ENCODE measurements around the gene NR0B2. TPM values are rescaled to one million over a fixed set of nuclear protein-coding genes. Genes with fewer than 3 reads are reported as not detected.

Gene NR0B2
- total and polyA plus RNA-seq, 10 of the 15 experiments (the other 5 are each of a cell fraction or from before 2014, with no cell fraction given): not detected

DNA sequence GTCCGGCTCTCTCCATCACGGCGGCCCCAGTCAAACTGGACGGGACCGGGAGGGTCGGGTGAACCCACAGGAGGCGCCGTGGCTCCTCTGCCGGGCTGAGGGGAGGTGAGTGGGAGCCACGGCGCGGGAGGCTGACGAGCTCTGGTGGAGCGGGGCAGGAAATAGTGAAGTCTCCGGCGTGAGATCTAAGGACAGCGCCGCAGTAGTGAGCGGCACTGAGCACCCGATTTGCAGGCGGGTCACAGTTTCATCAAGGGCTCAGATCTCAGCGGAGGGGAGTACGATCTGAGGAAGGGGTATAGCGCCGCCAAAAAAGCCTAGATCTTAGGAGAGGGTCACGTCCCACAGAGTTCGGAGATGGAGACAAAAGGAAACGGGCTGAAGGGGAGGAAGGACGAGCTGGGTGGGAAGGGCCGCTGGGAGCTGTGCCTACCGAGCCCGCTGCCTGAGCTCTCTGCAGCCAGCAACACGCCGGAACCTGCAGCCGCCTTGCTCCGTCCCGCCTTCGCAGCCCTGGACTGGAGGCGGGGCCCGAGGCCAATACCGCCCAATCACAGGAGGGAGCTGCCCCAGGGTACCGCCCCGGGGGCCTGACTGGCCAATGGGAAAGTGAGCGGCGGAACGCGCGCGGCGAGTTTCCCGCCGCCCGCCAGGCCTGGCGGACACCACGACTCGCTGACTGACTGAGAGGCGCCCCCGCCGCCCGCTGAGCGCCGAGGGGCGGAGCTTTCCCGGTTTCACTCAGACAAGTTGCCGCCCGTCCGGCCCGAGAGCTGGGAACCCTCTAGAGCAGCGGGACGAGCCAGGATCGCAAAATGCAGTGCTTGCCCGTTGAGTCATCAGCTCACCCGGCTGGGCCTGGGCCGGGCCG, 48.9 kb downstream of the NR0B2 start (continued):
- TF ChIP-seq HDGF (IDR thresholded peaks at IDR 0.05) (0 out of 2 replicates have a peak, but pooled peaks have one; percentile 7), POLR2AphosphoS2 (IDR thresholded peaks at IDR 0.05; ENCODE audit: low read depth, low read length) (0 out of 2 replicates have a peak, but pooled peaks have one; percentile 67), MYC (IDR thresholded peaks at IDR 0.05; ENCODE audit: insufficient read depth, insufficient read length, insufficient replicate concordance, low read length, severe bottlenecking) (no peak), NR2F1 (conservative IDR thresholded peaks at IDR 0.05) (no peak), POU2F2 (IDR thresholded peaks at IDR 0.05; ENCODE audit: borderline replicate concordance, low read depth, low read length) (peak; percentile 94), SPI1 (IDR thresholded peaks at IDR 0.05; ENCODE audit: borderline replicate concordance, insufficient read depth, low read depth, low read length) (no peak), RB1 (IDR thresholded peaks at IDR 0.05; ENCODE audit: borderline replicate concordance) (peak; percentile 98), SMC3 (IDR thresholded peaks at IDR 0.05; ENCODE audit: borderline replicate concordance, low read length) (no peak), SP1 (IDR thresholded peaks at IDR 0.05; ENCODE audit: low read depth, low read length) (peak; percentile 94), IKZF1 (conservative IDR thresholded peaks at IDR 0.05) (no peak; the same call in none of the 2 replicates), RELA (IDR thresholded peaks at IDR 0.05; ENCODE audit: borderline replicate concordance, partially characterized antibody) (no peak), CBFB (IDR thresholded peaks at IDR 0.05; ENCODE audit: low read depth) (0 out of 2 replicates have a peak, but pooled peaks have one; percentile 69), ASH2L (IDR thresholded peaks at IDR 0.05; ENCODE audit: borderline replicate concordance, low read depth) (no peak), SIN3A (IDR thresholded peaks at IDR 0.05; ENCODE audit: low read depth, low read length) (0 out of 2 replicates have a peak, but pooled peaks have one; percentile 34), JUNB (IDR thresholded peaks at IDR 0.05) (no peak)
- TF ChIP-seq, protein P1, sequence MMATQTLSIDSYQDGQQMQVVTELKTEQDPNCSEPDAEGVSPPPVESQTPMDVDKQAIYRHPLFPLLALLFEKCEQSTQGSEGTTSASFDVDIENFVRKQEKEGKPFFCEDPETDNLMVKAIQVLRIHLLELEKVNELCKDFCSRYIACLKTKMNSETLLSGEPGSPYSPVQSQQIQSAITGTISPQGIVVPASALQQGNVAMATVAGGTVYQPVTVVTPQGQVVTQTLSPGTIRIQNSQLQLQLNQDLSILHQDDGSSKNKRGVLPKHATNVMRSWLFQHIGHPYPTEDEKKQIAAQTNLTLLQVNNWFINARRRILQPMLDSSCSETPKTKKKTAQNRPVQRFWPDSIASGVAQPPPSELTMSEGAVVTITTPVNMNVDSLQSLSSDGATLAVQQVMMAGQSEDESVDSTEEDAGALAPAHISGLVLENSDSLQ (IDR thresholded peaks at IDR 0.05): peak; percentile 94
- TF ChIP-seq, protein P2, sequence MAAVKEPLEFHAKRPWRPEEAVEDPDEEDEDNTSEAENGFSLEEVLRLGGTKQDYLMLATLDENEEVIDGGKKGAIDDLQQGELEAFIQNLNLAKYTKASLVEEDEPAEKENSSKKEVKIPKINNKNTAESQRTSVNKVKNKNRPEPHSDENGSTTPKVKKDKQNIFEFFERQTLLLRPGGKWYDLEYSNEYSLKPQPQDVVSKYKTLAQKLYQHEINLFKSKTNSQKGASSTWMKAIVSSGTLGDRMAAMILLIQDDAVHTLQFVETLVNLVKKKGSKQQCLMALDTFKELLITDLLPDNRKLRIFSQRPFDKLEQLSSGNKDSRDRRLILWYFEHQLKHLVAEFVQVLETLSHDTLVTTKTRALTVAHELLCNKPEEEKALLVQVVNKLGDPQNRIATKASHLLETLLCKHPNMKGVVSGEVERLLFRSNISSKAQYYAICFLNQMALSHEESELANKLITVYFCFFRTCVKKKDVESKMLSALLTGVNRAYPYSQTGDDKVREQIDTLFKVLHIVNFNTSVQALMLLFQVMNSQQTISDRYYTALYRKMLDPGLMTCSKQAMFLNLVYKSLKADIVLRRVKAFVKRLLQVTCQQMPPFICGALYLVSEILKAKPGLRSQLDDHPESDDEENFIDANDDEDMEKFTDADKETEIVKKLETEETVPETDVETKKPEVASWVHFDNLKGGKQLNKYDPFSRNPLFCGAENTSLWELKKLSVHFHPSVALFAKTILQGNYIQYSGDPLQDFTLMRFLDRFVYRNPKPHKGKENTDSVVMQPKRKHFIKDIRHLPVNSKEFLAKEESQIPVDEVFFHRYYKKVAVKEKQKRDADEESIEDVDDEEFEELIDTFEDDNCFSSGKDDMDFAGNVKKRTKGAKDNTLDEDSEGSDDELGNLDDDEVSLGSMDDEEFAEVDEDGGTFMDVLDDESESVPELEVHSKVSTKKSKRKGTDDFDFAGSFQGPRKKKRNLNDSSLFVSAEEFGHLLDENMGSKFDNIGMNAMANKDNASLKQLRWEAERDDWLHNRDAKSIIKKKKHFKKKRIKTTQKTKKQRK (IDR thresholded peaks at IDR 0.05; ENCODE audit: low read depth, low read length): peak; percentile 82
- TF ChIP-seq, protein P3, sequence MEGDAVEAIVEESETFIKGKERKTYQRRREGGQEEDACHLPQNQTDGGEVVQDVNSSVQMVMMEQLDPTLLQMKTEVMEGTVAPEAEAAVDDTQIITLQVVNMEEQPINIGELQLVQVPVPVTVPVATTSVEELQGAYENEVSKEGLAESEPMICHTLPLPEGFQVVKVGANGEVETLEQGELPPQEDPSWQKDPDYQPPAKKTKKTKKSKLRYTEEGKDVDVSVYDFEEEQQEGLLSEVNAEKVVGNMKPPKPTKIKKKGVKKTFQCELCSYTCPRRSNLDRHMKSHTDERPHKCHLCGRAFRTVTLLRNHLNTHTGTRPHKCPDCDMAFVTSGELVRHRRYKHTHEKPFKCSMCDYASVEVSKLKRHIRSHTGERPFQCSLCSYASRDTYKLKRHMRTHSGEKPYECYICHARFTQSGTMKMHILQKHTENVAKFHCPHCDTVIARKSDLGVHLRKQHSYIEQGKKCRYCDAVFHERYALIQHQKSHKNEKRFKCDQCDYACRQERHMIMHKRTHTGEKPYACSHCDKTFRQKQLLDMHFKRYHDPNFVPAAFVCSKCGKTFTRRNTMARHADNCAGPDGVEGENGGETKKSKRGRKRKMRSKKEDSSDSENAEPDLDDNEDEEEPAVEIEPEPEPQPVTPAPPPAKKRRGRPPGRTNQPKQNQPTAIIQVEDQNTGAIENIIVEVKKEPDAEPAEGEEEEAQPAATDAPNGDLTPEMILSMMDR (IDR thresholded peaks at IDR 0.05 in 2 of 3, conservative IDR thresholded peaks at IDR 0.05 in 1 of 3; ENCODE audit: control insufficient read depth in 2 of 3, extremely low read depth in 1 of 3, insufficient read depth in 1 of 3, low read depth in 3 of 3, low read length in 3 of 3): no peak
- TF ChIP-seq, protein P4, sequence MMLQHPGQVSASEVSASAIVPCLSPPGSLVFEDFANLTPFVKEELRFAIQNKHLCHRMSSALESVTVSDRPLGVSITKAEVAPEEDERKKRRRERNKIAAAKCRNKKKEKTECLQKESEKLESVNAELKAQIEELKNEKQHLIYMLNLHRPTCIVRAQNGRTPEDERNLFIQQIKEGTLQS (IDR thresholded peaks at IDR 0.05; ENCODE audit: borderline replicate concordance, extremely low read depth, low read depth, low read length): no peak
- TF ChIP-seq, protein P5, sequence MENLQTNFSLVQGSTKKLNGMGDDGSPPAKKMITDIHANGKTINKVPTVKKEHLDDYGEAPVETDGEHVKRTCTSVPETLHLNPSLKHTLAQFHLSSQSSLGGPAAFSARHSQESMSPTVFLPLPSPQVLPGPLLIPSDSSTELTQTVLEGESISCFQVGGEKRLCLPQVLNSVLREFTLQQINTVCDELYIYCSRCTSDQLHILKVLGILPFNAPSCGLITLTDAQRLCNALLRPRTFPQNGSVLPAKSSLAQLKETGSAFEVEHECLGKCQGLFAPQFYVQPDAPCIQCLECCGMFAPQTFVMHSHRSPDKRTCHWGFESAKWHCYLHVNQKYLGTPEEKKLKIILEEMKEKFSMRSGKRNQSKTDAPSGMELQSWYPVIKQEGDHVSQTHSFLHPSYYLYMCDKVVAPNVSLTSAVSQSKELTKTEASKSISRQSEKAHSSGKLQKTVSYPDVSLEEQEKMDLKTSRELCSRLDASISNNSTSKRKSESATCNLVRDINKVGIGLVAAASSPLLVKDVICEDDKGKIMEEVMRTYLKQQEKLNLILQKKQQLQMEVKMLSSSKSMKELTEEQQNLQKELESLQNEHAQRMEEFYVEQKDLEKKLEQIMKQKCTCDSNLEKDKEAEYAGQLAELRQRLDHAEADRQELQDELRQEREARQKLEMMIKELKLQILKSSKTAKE (IDR thresholded peaks at IDR 0.05; ENCODE audit: low read depth, poor library complexity, severe bottlenecking): no peak
